Hepatocyte (in vitro differentiated cells): ENCODE results near the gene GNS. TPM values are rescaled to one million over a fixed set of nuclear protein-coding genes. Genes with fewer than 3 reads are reported as not detected.

Experiments
- DNase-seq: peaks from one replicate; pipeline ENCODE4 v3.0.0-alpha.2; 2016; ENCODE audit warnings: low spot score
- H2AFZ ChIP-seq: fragments of 200-600 bp; sonication (generic); 2 replicates; pipeline ENCODE4 v1.6.0; 2016; ENCODE audit warnings: antibody characterized with exemption, mild to moderate bottlenecking
- H3K27ac ChIP-seq: fragments of 200-600 bp; sonication (generic); 2 replicates; pipeline ENCODE4 v1.5.1; 2016; ENCODE audit warnings: mild to moderate bottlenecking
- H3K27me3 ChIP-seq: fragments of 200-600 bp; sonication (generic); 2 replicates; pipeline ENCODE4 v1.6.1; 2016
- H3K36me3 ChIP-seq: fragments of 200-600 bp; sonication (generic); replicated peaks from 2 replicates; pipeline ENCODE4 v1.5.1; 2016; ENCODE audit warnings: low read depth; ENCODE audit not compliant: insufficient read depth
- H3K4me1 ChIP-seq: fragments of 200-600 bp; sonication (generic); 2 replicates; pipeline ENCODE4 v1.5.1; 2016; ENCODE audit warnings: mild to moderate bottlenecking, moderate library complexity; ENCODE audit not compliant: insufficient read depth
- H3K4me2 ChIP-seq: fragments of 200-600 bp; sonication (generic); 2 replicates; pipeline ENCODE4 v1.6.0; 2016
- H3K4me3 ChIP-seq: fragments of 200-600 bp; sonication (generic); 2 replicates; pipeline ENCODE4 v1.5.1; 2016; ENCODE audit warnings: mild to moderate bottlenecking
- H3K79me2 ChIP-seq: fragments of 200-600 bp; sonication (generic); 2 replicates; pipeline ENCODE4 v1.6.0; 2017; ENCODE audit warnings: mild to moderate bottlenecking
- H3K9me2 ChIP-seq: fragments of 200-600 bp; sonication (generic); replicated peaks from 2 replicates; pipeline ENCODE4 v1.6.0; 2017; ENCODE audit warnings: mild to moderate bottlenecking; ENCODE audit not compliant: insufficient read depth
- H3K9me3 ChIP-seq: fragments of 200-600 bp; sonication (generic); 2 replicates; pipeline ENCODE4 v1.5.1; 2016; ENCODE audit warnings: low read depth, mild to moderate bottlenecking
- H4K20me1 ChIP-seq: fragments of 200-600 bp; sonication (generic); 2 replicates; pipeline ENCODE4 v1.6.0; 2016; ENCODE audit warnings: mild to moderate bottlenecking; ENCODE audit not compliant: insufficient read depth, poor library complexity, severe bottlenecking
- EZH2 ChIP-seq: fragments of 200-600 bp; sonication (generic); IDR thresholded peaks from 2 replicates; pipeline ENCODE4 v1.6.1; 2016; ENCODE audit warnings: antibody characterized with exemption, mild to moderate bottlenecking, borderline replicate concordance
- EZH2phosphoT487 ChIP-seq: fragments of 200-600 bp; sonication (generic); IDR thresholded peaks from one replicate; pipeline ENCODE4 v1.6.1; 2018; ENCODE audit warnings: antibody characterized with exemption, mild to moderate bottlenecking, low read depth, moderate library complexity; ENCODE audit not compliant: unreplicated experiment, severe bottlenecking
- WGBS: methylation state at CpG from one replicate; pipeline ENCODE4 v1.1.6; 2016; ENCODE audit warnings: low lambda C conversion rate; ENCODE audit errors: missing lambda C conversion rate; 5-methylcytosine and 5-hydroxymethylcytosine counted together
- polyA plus RNA-seq: library from polyadenylated mRNA; unstranded; fragments of >200 nt; fragmentation: Nextera tagmentation; extraction: Ambion mirVana; gene quantifications from 2 replicates; pipeline ENCODE4 v1.2.1, GENCODE V29; 2016
- total RNA-seq: library from RNA; depleted of rRNA; stranded (reverse); fragments of >200 nt; gene quantifications from 2 replicates; pipeline ENCODE4 v1.2.3, GENCODE V29; 2014
- TF ChIP-seq, protein P1 (sequence below): fragments of 200-600 bp; sonication (generic); IDR thresholded peaks from 2 replicates; pipeline ENCODE4 v1.5.1; 2016; ENCODE audit warnings: antibody characterized with exemption, mild to moderate bottlenecking; ENCODE audit not compliant: poor library complexity

GNS gene
- total and polyA plus RNA-seq, 2 experiments from 2014 or later = 88.0 to 193 TPM

DNA sequence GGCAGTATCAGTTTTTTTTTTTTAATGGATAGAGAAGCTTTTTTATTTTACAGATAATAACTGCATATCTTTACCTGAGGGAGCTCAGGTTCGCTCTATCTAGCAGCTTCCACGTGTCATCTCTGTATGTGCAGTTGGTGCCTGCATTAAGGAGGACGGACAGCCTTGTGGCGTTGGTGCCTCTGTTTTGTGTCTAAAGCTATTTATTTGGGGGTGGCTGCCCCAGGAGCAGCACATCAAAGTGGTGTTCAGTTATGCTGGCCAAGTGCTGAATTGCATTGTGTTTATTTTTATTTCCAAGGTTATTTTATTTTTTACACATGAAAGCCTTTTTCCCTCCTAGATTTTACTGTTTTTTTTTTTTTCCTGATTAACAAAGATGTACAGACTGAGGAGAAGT is 89.2 kb downstream of the GNS start:
- H3K27me3 ChIP-seq = no peaks in the 10 kb centered on the region
- no peak for DNase-seq
- H3K9me3 ChIP-seq = no peaks in the 10 kb centered on the region
- H3K4me2 ChIP-seq = peak overlapping the region; percentile 44
- no peak overlapping the region for H2AFZ ChIP-seq
- 53% methylated on average over 4 of the region's 4 CpGs for WGBS
- H3K4me3 ChIP-seq = no peak overlapping the region
- no peak overlapping the region for H3K27ac ChIP-seq
- no peak for TF ChIP-seq EZH2
- no peak for TF ChIP-seq EZH2phosphoT487
- TF ChIP-seq, protein P1, sequence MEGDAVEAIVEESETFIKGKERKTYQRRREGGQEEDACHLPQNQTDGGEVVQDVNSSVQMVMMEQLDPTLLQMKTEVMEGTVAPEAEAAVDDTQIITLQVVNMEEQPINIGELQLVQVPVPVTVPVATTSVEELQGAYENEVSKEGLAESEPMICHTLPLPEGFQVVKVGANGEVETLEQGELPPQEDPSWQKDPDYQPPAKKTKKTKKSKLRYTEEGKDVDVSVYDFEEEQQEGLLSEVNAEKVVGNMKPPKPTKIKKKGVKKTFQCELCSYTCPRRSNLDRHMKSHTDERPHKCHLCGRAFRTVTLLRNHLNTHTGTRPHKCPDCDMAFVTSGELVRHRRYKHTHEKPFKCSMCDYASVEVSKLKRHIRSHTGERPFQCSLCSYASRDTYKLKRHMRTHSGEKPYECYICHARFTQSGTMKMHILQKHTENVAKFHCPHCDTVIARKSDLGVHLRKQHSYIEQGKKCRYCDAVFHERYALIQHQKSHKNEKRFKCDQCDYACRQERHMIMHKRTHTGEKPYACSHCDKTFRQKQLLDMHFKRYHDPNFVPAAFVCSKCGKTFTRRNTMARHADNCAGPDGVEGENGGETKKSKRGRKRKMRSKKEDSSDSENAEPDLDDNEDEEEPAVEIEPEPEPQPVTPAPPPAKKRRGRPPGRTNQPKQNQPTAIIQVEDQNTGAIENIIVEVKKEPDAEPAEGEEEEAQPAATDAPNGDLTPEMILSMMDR = no peak
- peaks cover 55% of the 10 kb centered on the region for H3K4me1 ChIP-seq
- no peaks in the 10 kb centered on the region for H3K9me2 ChIP-seq
- H3K79me2 ChIP-seq = peaks cover 36% of the 10 kb centered on the region
- no peaks in the 10 kb centered on the region for H3K36me3 ChIP-seq
- H4K20me1 ChIP-seq = no peaks in the 10 kb centered on the region

GRCh38 chr12:64669270-64669842 is 89.8 kb downstream of the GNS start:
- no peak overlapping the region for H3K4me3 ChIP-seq
- 29% methylated on average over 10 of the region's 10 CpGs for WGBS
- H3K79me2 ChIP-seq = peaks cover 42% of the 10 kb centered on the region
- TF ChIP-seq EZH2 (no peak), EZH2phosphoT487 (no peak)
- TF ChIP-seq, protein P1 = no peak
- no peaks in the 10 kb centered on the region for H3K27me3 ChIP-seq
- peaks cover 55% of the 10 kb centered on the region for H3K4me1 ChIP-seq
- no peak for DNase-seq
- H3K4me2 ChIP-seq = peak overlapping the region; percentile 44
- H4K20me1 ChIP-seq = no peaks in the 10 kb centered on the region
- no peaks in the 10 kb centered on the region for H3K9me2 ChIP-seq
- H3K27ac ChIP-seq = peak overlapping the region; percentile 12
- H3K9me3 ChIP-seq = no peaks in the 10 kb centered on the region
- no peaks in the 10 kb centered on the region for H3K36me3 ChIP-seq
- H2AFZ ChIP-seq = no peak overlapping the region

DNA sequence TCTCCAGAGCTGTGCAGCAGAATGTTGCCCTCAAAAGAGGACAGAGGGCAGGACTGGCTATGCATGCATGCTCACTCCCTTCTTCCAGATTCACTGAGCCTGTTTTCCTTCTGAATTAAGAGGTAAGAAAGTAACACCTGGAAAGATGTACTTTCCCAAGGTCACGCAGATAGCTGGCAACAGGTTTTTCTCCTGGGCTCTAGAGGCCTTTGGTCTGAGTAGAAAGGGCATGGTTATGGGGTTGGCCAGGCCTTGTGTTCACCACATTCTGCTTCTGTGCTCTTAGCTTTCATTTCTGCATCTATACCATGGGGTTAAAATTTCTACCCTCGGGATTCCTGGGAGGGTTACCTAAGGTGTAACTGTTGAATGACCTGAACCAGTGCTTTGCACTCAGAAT is 91.4 kb downstream of the GNS start:
- H3K4me3 ChIP-seq = no peak overlapping the region
- DNase-seq = no peak
- WGBS = 68% methylated on average over 2 of the region's 2 CpGs
- H2AFZ ChIP-seq = no peak overlapping the region
- H3K4me1 ChIP-seq = peaks cover 42% of the 10 kb centered on the region
- no peak overlapping the region for H3K4me2 ChIP-seq
- no peaks in the 10 kb centered on the region for H3K27me3 ChIP-seq
- no peak overlapping the region for H3K27ac ChIP-seq
- H4K20me1 ChIP-seq = no peaks in the 10 kb centered on the region
- no peaks in the 10 kb centered on the region for H3K9me3 ChIP-seq
- peaks cover 44% of the 10 kb centered on the region for H3K79me2 ChIP-seq
- TF ChIP-seq EZH2phosphoT487 = no peak
- no peak for TF ChIP-seq EZH2
- TF ChIP-seq, protein P1 = no peak
- H3K9me2 ChIP-seq = no peaks in the 10 kb centered on the region
- no peaks in the 10 kb centered on the region for H3K36me3 ChIP-seq
